Effector CD8-positive, alpha-beta T cell (primary cell): ENCODE results near the gene KIAA0232.
"Not testable (repeated sequence)": the region's sequence is repeated elsewhere in the genome, so short reads cannot be mapped to it uniquely, and the experiment has no call there.

ENCODE experiments used
- DNase-seq: peaks from one replicate; lab custom pipeline; 2025; lab: John Stamatoyannopoulos, UW

KIAA0232 gene

GRCh38 chr4:6773616-6774540, 8.6 kb upstream of the KIAA0232 start:
- DNase-seq, result no peak

- no peak for DNase-seq
These were observed 6.8 kb upstream of the KIAA0232 start for GRCh38 chr4:6775746-6776145.

- no peak for DNase-seq
These were observed 5.4 kb upstream of the KIAA0232 start for GRCh38 chr4:6776920-6777635.

- DNase-seq, result no peak
These were observed 4.8 kb upstream of the KIAA0232 start for GRCh38 chr4:6777636-6778281.

GRCh38 chr4:6778435-6778834, 4.1 kb upstream of the KIAA0232 start:
- no peak for DNase-seq

- no peak for DNase-seq
These were observed 2.6 kb upstream of the KIAA0232 start for GRCh38 chr4:6779667-6780565.

- DNase-seq, result no peak
These were observed 1.4 kb upstream of the KIAA0232 start for GRCh38 chr4:6781113-6781512.

- DNase-seq, result no peak
These were observed 966 bp upstream of the KIAA0232 start for GRCh38 chr4:6781561-6781960.

GRCh38 chr4:6782846-6783110, 251 bp downstream of the KIAA0232 start:
- no peak for DNase-seq

- DNase-seq, result peak; percentile 81
These were observed 819 bp downstream of the KIAA0232 start for GRCh38 chr4:6783111-6783981.

GRCh38 chr4:6785572-6785925, 3.0 kb downstream of the KIAA0232 start:
- DNase-seq, result no peak

- no peak for DNase-seq
These were observed 5.6 kb downstream of the KIAA0232 start for GRCh38 chr4:6788123-6788522.

GRCh38 chr4:6791245-6791644, 8.7 kb downstream of the KIAA0232 start:
- not testable (repeated sequence) for DNase-seq

- DNase-seq, result not testable (repeated sequence)
These were observed 9.3 kb downstream of the KIAA0232 start for GRCh38 chr4:6791796-6792195.

GRCh38 chr4:6794189-6794588, 11.7 kb downstream of the KIAA0232 start:
- DNase-seq, result no peak

- no peak for DNase-seq
These were observed 13.3 kb downstream of the KIAA0232 start for GRCh38 chr4:6795821-6796220.

- not testable (repeated sequence) for DNase-seq
These were observed 14.8 kb downstream of the KIAA0232 start for GRCh38 chr4:6797368-6797767.

- no peak for DNase-seq
These were observed 16.6 kb downstream of the KIAA0232 start for GRCh38 chr4:6799091-6799490.

GRCh38 chr4:6802025-6802424, 19.5 kb downstream of the KIAA0232 start:
- DNase-seq, result no peak

GRCh38 chr4:6802626-6803025, 20.1 kb downstream of the KIAA0232 start:
- DNase-seq, result no peak

GRCh38 chr4:6803246-6803645, 20.7 kb downstream of the KIAA0232 start:
- DNase-seq, result no peak
